ENCODE data around the gene MYADML2. TPM values are rescaled to one million over a fixed set of nuclear protein-coding genes. Genes with fewer than 3 reads are reported as not detected.

Gene MYADML2
- total RNA-seq, 2 experiments from 2014 or later: not detected

DNA sequence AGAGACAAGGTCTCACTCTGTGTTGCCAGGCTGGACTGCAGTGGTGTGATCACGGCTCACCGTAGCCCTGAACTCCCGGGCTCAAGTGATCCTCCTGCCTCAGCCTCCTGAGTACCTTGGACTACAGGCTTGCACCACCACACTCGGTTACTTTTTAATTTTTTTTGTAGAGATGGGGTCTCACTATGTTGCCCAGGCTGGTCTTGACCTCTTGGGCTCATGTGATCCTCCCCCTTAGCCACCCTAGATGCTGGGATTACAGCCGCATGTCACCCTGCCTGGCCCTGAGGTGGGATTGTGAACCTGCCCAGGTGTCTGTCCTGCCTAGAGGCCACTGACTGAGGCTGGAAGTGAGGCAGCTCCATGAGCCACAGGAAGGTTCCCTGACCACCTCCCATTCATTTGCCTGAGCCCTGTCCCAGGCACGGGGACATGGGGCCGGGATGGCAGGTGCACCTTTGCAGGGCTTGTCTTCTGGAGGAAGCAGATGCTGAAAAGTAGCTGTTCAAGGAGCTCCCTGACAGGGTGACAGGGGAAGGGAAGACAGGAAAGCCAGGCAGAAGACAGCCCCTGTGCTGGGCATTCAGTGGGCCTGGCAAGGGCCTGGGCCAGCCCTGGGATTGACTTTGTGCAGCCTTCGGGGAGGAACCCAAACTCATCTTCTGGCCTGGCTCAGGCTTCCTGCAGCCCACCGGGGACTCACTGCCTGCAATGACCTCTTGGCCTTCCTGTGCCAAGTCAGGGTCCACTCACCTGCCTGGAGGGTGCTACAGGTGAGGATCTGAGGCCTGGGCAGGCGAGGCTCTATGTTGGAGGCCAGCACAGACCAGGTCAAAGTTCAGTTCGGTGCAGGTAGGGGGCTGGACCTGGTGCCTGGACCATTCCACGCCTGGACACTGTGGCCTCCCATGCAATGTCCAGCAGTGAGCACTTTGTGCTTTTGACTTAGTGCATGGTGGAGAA lies 22.1 kb upstream of the MYADML2 start:
- no peaks in the 10 kb centered on the region for H3K9me3 Mint-ChIP-seq (ENCODE audit: low read depth)
- H3K4me3 Mint-ChIP-seq: no peak overlapping the region
- H3K36me3 Mint-ChIP-seq: no peaks in the 10 kb centered on the region
- H3K27me3 Mint-ChIP-seq: peaks cover 10% of the 10 kb centered on the region
- DNase-seq: no peak
- no peak overlapping the region for H3K27ac Mint-ChIP-seq
- peaks cover 7% of the 10 kb centered on the region for H3K4me1 Mint-ChIP-seq
- ATAC-seq: no peak
- CTCF ChIA-PET: interaction anchor here (1.1 to 2.8 kb wide), 7 partner anchors 9 to 69 kb away, joined by 3 to 20 read pairs (median 5); partner anchors contain the start of gene DCXR

DNA sequence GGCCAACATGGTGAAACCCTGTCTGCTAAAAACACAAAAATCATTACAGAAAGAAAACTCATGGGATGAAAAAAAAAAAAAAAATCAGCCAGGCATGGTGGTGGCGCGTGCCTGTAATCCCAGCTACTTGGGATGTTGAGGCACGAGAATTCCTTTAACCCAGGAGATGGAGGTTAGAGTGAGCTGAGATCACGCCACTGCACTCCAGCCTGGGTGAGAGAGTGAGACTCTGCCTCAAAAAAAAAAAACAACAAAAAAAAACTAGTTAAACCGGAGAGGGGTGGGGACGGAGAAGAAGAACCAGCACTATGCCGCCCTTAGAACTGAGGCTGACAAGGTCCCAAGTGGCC lies 21.3 kb upstream of the MYADML2 start:
- CTCF ChIA-PET: interaction anchor here (1.1 to 2.8 kb wide), 7 partner anchors 9 to 70 kb away, joined by 3 to 20 read pairs (median 5); partner anchors contain the start of gene DCXR
- ATAC-seq: no peak
- no peak overlapping the region for H3K27ac Mint-ChIP-seq
- H3K27me3 Mint-ChIP-seq: peaks cover 17% of the 10 kb centered on the region
- peaks cover 7% of the 10 kb centered on the region for H3K4me1 Mint-ChIP-seq
- no peak for DNase-seq
- H3K9me3 Mint-ChIP-seq (ENCODE audit: low read depth): no peaks in the 10 kb centered on the region
- peak overlapping the region; percentile 47 for H3K4me3 Mint-ChIP-seq
- no peaks in the 10 kb centered on the region for H3K36me3 Mint-ChIP-seq

DNA sequence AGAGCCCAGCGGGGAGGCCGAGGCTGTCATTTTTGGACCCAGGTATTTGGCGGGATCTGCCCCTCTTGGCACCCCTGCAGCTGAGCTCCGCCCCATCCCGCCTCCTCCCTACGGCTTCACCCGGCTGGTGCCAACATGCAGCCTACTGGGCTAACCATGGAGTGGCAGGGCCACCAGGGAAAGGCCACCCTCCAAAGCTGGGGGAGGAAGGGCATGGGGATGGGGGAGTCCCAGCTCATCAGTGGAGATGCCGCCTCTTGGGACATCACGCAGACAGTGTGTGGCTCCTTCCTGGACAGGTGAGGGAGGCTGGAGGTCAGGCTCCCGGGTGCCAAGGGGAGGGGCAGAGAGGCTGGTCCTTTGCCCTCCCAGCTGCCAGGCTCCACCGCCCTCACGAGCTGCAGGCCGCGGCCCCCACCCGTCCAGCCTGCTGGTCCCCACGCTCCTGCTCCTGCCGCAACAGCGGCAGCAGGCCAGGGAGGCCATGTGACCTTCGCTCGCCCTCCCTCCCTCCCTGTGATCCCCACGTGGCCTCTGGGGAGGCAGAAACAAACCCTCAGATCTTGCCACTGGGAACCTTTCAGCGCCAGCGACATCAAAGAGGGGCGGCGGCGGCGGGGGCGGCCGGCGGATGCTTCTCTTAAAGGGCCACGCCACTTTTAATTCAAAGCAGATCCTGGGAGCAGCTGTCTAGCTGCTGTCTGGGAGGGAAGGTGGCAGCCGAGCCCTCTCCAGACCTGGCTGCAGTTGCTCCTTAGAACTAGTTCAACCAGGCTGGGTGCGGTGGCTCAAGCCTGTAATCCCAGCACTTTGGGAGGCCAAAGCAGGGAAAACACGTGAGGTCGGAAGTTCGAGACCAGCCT lies 20.7 kb upstream of the MYADML2 start:
- DNase-seq (peak; percentile 90), ATAC-seq (peak; percentile 97)
- H3K4me1 Mint-ChIP-seq: peaks cover 7% of the 10 kb centered on the region
- H3K4me3 Mint-ChIP-seq: peak overlapping the region; percentile 47
- CTCF ChIA-PET: interaction anchor here (0.6 to 2.8 kb wide), 10 partner anchors 8 to 258 kb away, joined by 3 to 20 read pairs (median 4); partner anchors contain the start of gene DCXR
- no peaks in the 10 kb centered on the region for H3K36me3 Mint-ChIP-seq
- no peaks in the 10 kb centered on the region for H3K9me3 Mint-ChIP-seq (ENCODE audit: low read depth)
- peaks cover 23% of the 10 kb centered on the region for H3K27me3 Mint-ChIP-seq
- peak overlapping the region; percentile 43 for H3K27ac Mint-ChIP-seq

DNA sequence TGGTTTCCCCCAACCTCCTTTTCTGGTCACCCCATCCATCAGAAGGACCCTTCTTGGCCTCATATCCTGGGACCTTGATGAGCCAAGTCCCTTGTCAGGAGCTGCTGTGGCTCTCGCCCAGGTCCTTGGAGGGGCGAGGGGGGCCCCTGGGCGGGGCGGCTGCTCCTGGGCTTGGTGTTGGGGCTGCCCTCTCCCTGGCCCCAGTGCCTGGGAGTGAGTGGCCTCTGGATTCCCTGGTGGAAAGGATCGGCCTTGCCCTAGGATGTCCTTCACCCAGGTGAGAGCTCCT lies 20.2 kb upstream of the MYADML2 start:
- Mint-ChIP-seq H3K4me1 (peaks cover 7% of the 10 kb centered on the region), H3K27ac (no peak overlapping the region), H3K4me3 (no peak overlapping the region), H3K36me3 (no peaks in the 10 kb centered on the region), H3K27me3 (peaks cover 29% of the 10 kb centered on the region), H3K9me3 (ENCODE audit: low read depth) (no peaks in the 10 kb centered on the region)
- ATAC-seq (no peak), DNase-seq (no peak)
- CTCF ChIA-PET: interaction anchor here (1.1 to 2.8 kb wide), 5 partner anchors 10 to 71 kb away, joined by 3 to 20 read pairs (median 5); partner anchors contain the start of gene DCXR

DNA sequence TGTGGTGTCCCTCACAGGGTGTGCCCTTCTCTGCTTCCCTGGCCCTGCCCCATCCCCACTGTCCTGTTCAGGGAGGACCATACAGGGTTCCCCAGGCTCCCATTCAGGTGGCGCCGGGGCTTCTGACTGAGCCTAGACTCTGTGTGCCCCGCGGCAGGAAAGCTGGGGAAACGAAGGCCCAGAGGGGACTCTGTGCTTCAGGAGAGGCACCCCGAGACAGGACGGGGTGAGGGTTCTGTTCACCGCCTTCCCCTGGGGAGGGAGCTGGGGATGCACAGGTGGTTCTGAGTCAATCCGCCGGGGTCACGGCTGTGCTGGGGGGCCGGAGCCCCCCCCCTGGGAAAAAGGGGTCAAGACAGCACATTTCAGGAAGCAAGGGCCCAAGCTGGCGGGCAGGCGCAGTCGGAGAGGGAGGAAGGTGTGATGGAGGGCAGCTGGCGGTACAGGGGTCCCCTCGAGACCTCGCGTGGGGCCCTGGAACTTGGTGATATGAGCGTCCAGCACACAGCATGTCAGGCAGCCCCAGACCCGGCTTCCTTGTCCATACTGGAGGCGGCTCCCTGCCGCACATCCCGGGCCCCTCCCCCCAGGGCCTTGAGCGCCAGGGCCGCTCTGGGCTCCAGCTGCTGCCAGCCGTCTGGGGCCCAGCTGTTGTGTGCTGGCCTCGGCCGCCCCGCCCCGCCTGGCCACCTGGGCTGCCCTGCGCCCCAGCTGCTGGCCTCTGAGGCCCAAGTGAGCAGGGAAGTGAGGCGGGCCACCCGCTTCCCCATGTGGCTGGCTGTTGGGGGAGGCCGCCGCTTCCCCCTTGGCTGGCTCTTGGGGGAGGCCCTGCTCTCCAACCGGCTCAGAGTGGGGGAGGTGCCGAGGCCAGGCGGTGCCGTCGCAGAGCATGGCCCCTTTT lies 19.6 kb upstream of the MYADML2 start:
- Mint-ChIP-seq H3K27ac (no peak overlapping the region), H3K9me3 (ENCODE audit: low read depth) (no peaks in the 10 kb centered on the region), H3K36me3 (no peaks in the 10 kb centered on the region), H3K4me3 (no peak overlapping the region), H3K27me3 (peaks cover 31% of the 10 kb centered on the region), H3K4me1 (peaks cover 7% of the 10 kb centered on the region)
- CTCF ChIA-PET: interaction anchor here (1.1 to 2.8 kb wide), 3 partner anchors 10 to 54 kb away, joined by 3 to 20 read pairs (median 4); no protein-coding TSS in a partner anchor
- no peak for DNase-seq
- ATAC-seq: no peak

DNA sequence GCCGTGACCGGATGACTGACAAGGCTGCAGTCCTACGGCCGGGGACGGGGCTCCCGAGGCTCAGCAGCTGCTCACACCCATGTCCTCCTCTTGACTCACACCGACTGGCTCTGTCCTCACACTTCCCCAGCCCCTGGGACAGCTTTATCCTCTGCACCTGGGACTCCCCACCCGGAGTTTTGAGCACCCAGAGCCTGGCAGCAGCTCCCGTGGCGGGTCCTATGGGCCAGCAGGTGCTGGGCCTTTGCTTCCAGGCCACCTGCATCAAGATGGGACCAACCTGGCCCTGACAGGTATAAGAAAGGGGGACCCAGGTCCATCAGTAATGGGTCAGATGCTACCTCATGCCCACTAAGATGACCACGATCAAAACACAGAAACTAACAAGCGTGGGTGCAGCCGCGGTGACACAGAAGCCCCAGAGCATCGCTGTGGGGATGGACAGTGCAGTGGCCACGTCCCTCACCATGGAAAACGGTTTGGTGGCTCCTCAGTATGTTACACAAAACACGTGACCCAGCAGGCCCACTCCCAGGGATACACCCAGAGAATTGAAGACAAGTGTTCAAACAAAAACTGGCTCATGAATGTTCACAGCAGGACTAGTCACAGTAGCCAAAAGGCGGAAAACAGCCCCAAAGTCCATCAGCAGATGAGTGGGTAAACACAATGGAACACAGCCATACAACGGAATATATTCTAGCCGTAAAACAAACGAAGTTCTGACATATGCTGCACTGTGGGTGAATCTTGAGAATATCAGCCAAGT lies 17.2 kb upstream of the MYADML2 start:
- Mint-ChIP-seq H3K4me1 (peaks cover 7% of the 10 kb centered on the region), H3K36me3 (no peaks in the 10 kb centered on the region), H3K27ac (no peak overlapping the region), H3K4me3 (no peak overlapping the region), H3K27me3 (peaks cover 31% of the 10 kb centered on the region), H3K9me3 (ENCODE audit: low read depth) (no peaks in the 10 kb centered on the region)
- ATAC-seq (no peak), DNase-seq (no peak)
- CTCF ChIA-PET: interaction anchor here (1.8 to 2.4 kb wide), 2 partner anchors 40 to 56 kb away, joined by 4 to 13 read pairs; no protein-coding TSS in a partner anchor

DNA sequence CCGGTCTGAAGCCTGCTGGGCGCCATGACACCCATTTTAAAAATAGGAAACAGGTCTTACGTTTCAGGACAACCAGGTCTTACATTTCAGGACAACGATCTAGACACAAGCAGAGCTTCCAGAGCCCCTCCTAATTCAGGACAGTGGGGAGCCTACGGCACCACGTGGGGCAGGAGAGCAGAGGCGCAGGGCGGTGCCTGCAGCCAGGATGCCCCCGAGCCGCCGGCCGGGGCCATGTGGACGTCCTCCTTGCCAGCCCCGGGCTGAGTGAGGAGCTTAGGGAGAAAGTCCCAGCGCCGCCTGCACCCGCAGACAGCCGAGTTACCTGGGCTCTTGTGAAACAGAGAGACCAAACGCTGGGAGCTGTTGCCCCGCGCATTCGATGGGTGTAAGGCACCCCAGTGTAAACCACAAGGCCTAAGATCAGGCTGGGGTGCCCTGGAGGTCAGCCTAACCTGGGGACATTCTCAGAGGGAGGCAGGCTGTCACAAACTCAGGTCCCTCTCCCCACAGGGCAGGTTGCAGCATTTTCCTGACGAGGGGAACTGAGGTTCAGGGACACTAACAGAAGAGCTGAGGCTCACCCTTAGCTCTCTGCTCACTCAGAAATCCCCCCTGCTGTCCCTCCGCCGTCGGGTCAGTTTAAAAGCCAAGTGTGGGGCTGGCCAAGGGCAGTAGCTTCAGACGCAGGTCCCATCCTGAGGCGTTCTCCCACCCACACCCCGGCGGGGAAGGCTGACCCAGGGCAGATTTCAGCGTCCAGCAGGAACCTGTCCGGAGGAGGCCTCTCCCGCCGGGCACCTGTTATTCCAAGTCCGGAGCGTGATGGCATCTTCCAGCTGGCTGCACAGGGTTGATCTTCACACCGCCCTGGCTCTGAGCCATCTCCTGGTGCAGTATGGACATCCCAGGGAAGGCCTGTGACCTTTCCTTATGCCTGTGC lies 15.7 kb upstream of the MYADML2 start:
- Mint-ChIP-seq H3K4me1 (no peaks in the 10 kb centered on the region), H3K27ac (no peak overlapping the region), H3K9me3 (ENCODE audit: low read depth) (no peaks in the 10 kb centered on the region), H3K4me3 (no peak overlapping the region), H3K27me3 (peaks cover 41% of the 10 kb centered on the region), H3K36me3 (no peaks in the 10 kb centered on the region)
- CTCF ChIA-PET: interaction anchor here (0.6 to 2.4 kb wide), 5 partner anchors 15 to 68 kb away, joined by 3 to 13 read pairs (median 3); partner anchors contain the start of genes CENPX and LRRC45
- ATAC-seq (no peak), DNase-seq (no peak)

DNA sequence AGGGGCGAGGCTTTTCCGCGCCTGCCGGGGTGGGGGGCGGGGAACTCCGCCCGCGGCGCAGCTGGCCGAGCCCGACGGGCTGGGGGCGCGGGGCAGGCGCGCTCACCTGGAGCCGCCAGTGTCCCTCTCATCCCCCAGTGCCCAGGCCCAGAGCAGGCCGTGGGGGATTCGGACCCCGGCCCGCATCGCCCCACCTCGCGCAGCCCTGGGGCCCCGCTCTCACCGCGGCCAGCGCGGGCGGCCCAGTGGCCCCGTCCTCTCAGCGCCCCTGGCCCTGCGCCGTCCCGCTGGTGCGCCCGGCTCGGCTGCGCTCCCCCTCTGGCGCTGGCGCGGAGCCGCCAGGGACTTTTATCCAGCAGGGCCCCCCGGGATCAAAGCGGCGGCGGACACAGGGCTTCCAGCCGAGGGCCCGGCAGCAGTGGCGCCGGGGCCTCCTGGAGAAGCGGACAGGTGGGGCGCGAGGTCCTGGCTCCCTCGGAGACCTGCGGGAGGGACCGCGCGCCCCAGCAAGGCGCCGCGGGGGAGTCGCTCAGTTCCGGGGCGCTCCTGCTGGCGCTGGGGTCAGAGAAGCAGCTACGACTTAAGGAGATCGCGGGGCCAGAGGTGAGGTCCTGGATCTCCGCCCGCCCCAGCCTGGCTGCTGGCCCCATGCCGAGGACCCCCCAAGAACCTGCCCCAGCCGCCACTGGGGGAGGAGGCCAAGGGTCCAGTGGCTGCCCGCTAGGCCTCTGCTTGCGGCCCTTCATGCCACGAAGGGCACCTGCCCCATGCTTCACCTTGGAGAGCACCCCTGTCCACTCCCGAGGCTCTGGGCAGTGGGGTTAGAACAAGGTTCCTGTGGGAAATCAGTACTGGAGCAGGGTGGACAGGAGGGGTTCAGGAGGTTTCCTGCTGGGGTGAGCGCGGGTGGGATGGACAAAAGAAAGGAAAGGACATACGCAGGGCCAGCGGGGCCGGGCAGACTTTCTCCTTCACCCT lies 14.8 kb upstream of the MYADML2 start:
- no peaks in the 10 kb centered on the region for H3K9me3 Mint-ChIP-seq (ENCODE audit: low read depth)
- DNase-seq (no peak), ATAC-seq (no peak)
- no peak overlapping the region for H3K4me3 Mint-ChIP-seq
- H3K27me3 Mint-ChIP-seq: peaks cover 47% of the 10 kb centered on the region
- no peaks in the 10 kb centered on the region for H3K36me3 Mint-ChIP-seq
- no peak overlapping the region for H3K27ac Mint-ChIP-seq
- CTCF ChIA-PET: interaction anchor here (0.6 to 2.7 kb wide), 7 partner anchors 11 to 69 kb away, joined by 3 to 181 read pairs (median 13); partner anchors contain the start of genes CENPX and LRRC45
- H3K4me1 Mint-ChIP-seq: no peaks in the 10 kb centered on the region

DNA sequence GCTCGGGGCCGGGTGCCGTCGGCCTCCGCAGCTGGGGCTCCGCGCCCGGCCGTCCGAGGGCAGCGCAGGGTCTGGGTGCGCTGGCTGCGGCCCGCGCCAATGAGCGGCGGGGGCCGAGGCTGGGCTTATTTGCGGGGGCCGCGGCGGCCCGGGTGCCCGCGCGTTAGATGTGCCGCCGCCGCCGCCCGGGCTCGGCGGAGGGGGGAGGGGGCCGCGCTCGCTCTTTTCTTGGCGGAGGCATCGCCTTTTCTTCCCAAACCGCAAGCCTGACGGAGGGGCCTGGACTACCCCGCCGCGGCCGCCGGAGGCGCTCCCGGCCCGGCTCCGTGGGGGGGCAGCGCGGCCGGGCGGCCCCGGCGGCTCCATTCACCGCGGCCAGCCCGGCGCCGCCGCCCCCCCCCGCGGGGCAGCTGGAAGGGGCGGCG lies 14.1 kb upstream of the MYADML2 start, which contains the start of gene NOTUM:
Gene NOTUM (minus strand): TSS at position 101 of the 425 bp plus-strand sequence. CDS start 278 bp downstream, outside the sequence.
- no peak for DNase-seq
- Mint-ChIP-seq H3K27ac (no peak within 1 kb of the TSS), H3K4me1 (no peaks in the 10 kb centered on the region), H3K4me3 (no peak within 1 kb of the TSS), H3K36me3 (no peaks in the 10 kb centered on the region), H3K27me3 (peaks cover 47% of the 10 kb centered on the region), H3K9me3 (ENCODE audit: low read depth) (no peaks in the 10 kb centered on the region)
- no peak for ATAC-seq
- CTCF ChIA-PET: interaction anchor here (1.1 to 2.7 kb wide), 7 partner anchors 10 to 240 kb away, joined by 3 to 181 read pairs (median 17); partner anchors contain the start of genes ASPSCR1, CENPX and LRRC45

Measured in activated CD8-positive, alpha-beta memory T cell treated with anti-CD3 and anti-CD28 coated beads, Interleukin-2, amount 10 ng/mL, durations not matched to agents 7 days and 5 days (primary cell).